Measurements from ENCODE around the gene ZNF558.
A peak's percentile ranks its signal among the peaks of the same experiment; 100 is the strongest.

ZNF558 gene

GRCh38 chr19:8832132-8833021, at the start of gene ZNF558, which contains the start of gene MBD3L1:
Gene ZNF558, minus strand, starts transcription at chr19:8832304. Its CDS starts 9,645 bp downstream, at chr19:8822659.
Gene MBD3L1, plus strand, starts transcription at chr19:8832377. Its CDS starts 10,302 bp downstream, at chr19:8842679.
- DNase-seq, result peak; percentile 78 to 100 (median 100)

GRCh38 chr19:8881512-8881911, 49.4 kb upstream of the ZNF558 start:
- no peak for DNase-seq

GRCh38 chr19:8880868-8881488, 48.9 kb upstream of the ZNF558 start:
- DNase-seq, result no peak

DNA sequence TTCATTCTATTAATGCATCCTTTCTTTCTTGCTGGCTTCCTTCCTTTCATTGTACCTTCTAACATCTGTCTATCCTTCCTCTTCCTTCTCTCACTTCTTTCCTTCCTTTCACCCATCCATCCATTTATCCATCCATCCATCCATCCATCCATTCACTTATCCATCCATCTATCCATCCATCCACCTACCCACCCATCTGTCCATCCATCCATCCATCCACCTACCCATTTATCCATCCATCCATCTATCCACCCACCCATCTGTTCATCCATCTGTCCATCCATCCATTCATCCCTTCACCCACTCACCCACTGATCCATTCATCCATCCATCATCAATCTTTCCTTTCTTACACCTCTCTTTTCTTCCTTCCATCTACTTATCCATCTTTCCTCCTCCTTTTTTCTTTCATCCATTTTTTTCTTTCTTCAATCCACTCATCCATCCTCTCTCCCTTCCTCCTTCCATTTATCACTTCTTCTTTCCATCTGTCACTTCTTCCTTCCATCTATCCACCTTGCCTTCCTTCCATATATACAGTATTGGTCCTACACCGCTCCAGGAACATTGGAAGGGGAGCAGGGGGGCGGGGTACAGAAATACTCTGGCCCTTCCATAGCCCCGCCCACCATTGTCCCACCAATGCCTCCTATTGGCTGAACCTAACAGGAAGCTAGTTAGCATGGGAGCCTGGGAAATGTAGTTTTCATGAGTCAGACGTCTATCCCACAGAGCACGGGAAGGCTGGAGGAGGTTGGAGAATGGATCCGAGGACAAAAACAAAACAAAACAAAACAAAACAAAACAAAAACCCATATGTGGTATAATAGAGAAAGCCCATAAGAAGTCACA, 46.0 kb upstream of the ZNF558 start:
- DNase-seq, result no peak

GRCh38 chr19:8866344-8866743, 34.2 kb upstream of the ZNF558 start:
- DNase-seq, result no peak

- no peak for DNase-seq
Measured at GRCh38 chr19:8858260-8858659, 26.2 kb upstream of the ZNF558 start.

- DNase-seq, result no peak
Measured at GRCh38 chr19:8850488-8850887, 18.4 kb upstream of the ZNF558 start.

DNA sequence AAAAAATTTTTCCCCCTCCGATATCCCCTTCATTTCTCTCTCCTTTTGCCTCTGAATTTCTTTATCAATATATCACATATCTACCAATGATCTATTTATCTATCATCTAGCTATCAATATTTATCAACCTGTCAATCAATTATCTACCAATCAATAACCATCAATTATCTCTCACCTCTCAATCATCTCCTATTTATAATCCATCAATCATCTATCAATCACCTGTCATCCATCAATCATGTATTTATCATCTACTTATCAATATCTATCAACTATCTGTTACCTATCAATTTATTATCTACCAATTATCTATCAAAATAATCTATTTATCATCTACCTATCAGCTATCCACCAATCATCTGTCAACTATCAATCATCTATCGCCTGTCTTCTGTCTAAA, 17.1 kb upstream of the ZNF558 start:
- DNase-seq, result no peak

DNA sequence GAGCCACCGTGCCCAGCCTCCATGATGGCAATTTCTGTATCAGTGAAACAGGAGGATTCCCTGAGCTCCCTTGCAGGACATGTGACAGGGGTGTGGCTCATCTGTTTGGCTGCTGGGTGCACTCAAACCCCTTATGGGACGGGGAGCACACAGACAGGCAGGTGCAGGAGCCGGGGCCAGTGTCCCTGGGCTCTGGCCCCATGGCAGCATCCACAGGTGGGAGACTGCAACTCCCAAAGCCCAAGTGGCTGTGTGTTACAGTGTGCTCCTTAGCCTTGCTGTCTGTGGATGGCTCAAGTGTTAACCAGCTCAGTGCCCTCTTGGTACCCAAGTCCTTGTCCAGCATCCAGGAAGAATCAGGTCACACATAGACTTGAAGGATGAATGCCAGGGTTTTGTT, 14.7 kb upstream of the ZNF558 start:
- no peak for DNase-seq

- DNase-seq, result no peak
Measured at GRCh38 chr19:8840708-8841107, 8.6 kb upstream of the ZNF558 start.

- no peak for DNase-seq
Measured at GRCh38 chr19:8835877-8836276, 3.8 kb upstream of the ZNF558 start.

- no peak for DNase-seq
Measured at GRCh38 chr19:8835446-8835845, 3.3 kb upstream of the ZNF558 start.

- DNase-seq, result no peak
Measured at GRCh38 chr19:8831832-8832131, 322 bp downstream of the ZNF558 start.

- DNase-seq, result no peak
Measured at GRCh38 chr19:8831373-8831772, 731 bp downstream of the ZNF558 start.

DNA sequence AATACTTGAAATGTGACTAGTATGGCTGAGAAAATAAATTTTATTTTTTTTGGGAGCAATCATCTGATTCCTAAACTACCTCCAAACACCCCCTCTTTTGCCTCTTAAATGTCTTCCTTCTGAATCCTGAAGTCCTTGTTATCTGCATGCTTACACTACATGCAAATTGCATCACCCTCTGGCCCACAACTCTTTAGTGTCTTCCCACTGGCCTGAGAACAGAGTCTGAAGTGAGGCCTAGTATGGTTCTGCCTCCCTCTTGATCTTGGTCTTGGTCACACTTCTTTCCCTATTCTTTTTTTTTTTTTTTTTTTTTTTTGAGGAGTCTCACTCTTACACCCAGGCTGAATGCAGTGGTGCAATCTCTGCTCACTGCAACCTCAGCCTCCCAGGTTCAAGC, 4.8 kb downstream of the ZNF558 start:
- no peak for DNase-seq

GRCh38 chr19:8826371-8826770, 5.7 kb downstream of the ZNF558 start:
- no peak for DNase-seq

- DNase-seq, result no peak
Measured at GRCh38 chr19:8821748-8822241, 10.3 kb downstream of the ZNF558 start.

DNA sequence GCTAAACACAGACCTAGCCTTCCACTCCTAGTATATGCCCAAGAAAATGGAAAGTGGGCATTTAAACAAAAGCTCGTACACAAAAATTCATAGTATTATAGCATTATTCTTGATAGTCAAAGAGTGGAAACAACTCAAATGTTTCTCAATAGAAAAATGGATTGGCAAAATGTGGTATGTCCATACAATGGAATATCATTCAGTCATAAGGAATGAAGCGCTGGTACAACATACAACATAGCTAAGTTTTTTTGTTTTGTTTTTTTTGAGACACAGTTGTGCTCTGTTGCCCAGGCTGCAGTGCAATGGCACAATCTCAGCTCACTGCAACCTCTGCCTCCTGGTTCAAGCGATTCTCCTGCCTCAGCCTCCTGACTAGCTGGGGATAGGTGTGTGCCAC, 11.9 kb downstream of the ZNF558 start:
- no peak for DNase-seq

GRCh38 chr19:8815780-8816179, 16.3 kb downstream of the ZNF558 start:
- no peak for DNase-seq

DNA sequence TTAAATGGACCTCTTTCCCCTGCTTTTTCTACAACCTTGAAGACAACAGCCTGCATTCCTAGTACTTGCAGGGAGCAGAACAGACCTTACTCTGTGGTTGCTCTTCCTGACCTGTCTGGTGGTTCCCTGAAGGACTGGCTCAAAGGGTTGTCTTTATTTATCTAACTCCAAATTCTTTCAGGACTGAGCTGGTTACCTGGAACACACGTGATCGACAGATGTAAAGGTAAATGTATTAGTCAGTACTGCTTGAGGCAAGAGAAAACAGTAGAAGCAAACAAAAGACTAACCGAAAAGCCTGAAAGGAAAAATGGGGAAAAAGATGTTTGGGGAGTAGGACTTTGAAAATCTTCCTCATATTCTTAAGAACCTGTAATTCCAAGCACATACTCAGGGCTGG, 17.9 kb downstream of the ZNF558 start:
- no peak for DNase-seq

DNA sequence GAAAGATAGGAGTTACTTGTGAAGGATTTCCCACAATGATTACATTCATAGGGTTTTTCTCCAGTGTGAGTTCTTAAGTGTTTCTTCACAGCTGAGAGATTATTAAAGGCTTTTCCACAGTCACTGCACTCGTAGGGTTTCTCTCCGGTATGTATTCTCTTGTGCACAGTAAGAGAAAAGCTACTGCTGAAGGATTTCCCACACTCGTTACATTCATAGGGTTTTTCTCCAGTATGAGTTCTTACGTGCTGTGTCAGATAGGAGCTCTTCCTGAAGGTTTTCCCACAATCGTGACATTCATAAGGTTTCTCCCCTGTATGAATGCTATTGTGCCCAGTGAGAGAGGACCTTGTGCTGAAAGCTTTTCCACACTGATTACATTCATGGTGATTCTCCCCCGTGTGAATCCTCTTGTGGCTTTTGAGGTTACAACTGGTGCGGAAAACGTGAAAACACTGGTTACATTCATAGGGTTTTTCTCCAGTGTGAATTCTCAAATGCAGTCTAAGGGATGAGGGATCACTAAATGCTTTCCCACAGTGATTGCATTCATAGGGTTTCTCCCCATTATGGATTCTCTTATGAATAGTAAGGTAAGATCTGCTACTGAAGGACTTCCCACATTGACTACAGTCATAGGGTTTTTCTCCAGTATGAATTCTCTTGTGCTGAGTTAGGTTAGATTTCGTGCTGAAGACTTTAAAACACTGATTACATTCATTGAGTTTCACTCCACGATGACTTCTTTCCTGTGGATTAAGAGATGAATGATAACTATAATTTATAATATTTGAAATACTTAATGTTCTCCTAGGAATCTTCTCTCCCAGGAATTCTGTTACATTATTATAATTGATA, 20.6 kb downstream of the ZNF558 start:
- DNase-seq, result no peak

DNA sequence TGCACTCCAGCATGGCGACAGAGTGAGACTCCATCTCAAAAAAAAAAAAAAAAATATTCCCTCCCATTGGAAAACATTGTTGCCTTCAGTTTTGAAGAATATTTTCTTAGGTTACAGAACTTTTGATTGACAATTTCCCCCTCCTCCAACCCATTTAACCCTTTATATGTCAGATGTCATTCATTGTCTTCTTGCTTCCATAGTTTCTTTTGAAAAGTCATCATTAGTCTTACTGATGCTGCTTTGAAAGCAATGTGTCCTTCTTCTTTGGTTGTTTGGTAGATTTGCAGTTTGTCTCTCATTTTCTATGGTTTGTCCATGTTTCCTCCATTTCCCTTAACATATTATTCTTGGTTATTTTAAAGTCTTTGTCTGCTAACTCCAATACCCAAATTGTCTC, 25.4 kb downstream of the ZNF558 start:
- DNase-seq, result no peak
